DOHH2 (cell line): ENCODE measurements around the gene PCNX4.

Experiments used
- CTCF ChIP-seq: fragments of 200-600 bp; sonication (generic); IDR thresholded peaks from one replicate; pipeline ENCODE4 v1.5.1; 2014; ENCODE audit warnings: antibody characterized with exemption, mild to moderate bottlenecking, low read depth, low read length; ENCODE audit not compliant: poor library complexity, severe bottlenecking
- EZH2phosphoT487 ChIP-seq: fragments of 200-600 bp; sonication (generic); IDR thresholded peaks from 2 replicates; pipeline ENCODE4 v1.6.1; 2017; ENCODE audit warnings: borderline replicate concordance, mild to moderate bottlenecking, antibody characterized with exemption, low read length, moderate library complexity, mixed read lengths

DNA sequence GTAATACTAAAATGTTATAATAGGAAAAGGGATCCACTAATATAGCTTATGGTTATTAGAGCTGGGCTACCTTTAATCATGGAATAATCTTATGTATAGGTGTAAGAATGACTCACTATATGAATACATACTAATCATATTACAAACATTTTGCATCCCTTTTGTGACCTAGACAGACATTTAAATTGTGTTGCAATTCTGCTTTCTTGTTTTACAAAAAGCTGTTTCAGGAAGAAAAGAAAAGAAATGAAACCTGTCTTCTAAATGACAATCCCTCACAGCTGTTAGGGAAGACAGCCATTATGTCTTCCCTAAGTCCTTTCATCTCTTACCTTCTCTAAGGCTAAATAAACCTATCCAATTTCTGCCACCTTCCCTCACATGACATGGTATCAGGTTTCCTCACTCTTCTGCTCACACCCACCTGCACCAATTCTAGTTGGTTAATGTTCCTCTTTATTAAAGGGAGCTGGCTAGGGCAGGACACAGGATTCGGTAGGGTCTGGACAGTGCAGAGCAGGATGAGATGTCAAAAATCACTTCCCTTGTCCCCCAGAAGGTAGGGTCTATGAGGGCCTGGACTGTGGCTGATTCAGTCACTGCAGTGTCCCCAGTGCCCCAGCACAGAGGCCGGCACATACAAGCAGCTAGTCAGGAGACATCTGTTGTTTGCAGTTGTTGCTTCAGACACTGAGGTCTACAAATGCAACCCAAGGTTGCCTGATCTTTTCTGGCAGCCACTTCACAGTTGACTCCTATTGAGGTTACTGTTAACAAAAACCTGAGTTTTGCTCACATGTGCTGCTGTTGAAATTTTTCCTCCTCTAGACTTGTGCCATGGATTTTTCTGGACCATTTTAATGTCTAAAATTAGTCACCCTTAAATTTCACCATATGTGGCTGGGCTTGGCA, 69.7 kb downstream of the PCNX4 start:
- no peak for TF ChIP-seq CTCF
- TF ChIP-seq EZH2phosphoT487: no peak
